Mesodermal cell (in vitro differentiated cells): ENCODE measurements around the gene SERGEF.
"Not testable (repeated sequence)": the region's sequence is repeated elsewhere in the genome, so short reads cannot be mapped to it uniquely, and the experiment has no call there.

Source experiments
- H3K27ac ChIP-seq: 2 replicates; pipeline ENCODE4 v1.7.0; 2013; ENCODE audit warnings: mild to moderate bottlenecking, low read depth, low read length, moderate library complexity; ENCODE audit not compliant: severe bottlenecking
- H3K36me3 ChIP-seq: 2 replicates; pipeline ENCODE4 v1.7.1; 2013; ENCODE audit warnings: mild to moderate bottlenecking, low read length, moderate library complexity; ENCODE audit not compliant: control insufficient read depth, insufficient read depth
- H3K4me1 ChIP-seq: one replicate; pipeline ENCODE4 v1.7.1; 2013; ENCODE audit warnings: mild to moderate bottlenecking, low read length; ENCODE audit not compliant: insufficient read depth, control insufficient read depth, poor library complexity, severe bottlenecking
- H3K4me3 ChIP-seq: 2 replicates; pipeline ENCODE4 v1.7.0; 2013; ENCODE audit warnings: low read length, control low read depth, mild to moderate bottlenecking; ENCODE audit not compliant: insufficient read depth, poor library complexity, severe bottlenecking; ENCODE audit errors: extremely low read depth
- H3K9me3 ChIP-seq: 2 replicates; pipeline ENCODE4 v1.7.1; 2013; ENCODE audit warnings: mild to moderate bottlenecking, low read length, moderate library complexity; ENCODE audit not compliant: control insufficient read depth
- WGBS, 2 experiments: methylation state at CpG; one replicate each; pipeline ENCODE4 v1.1.5; 2013; ENCODE audit warnings: missing lambda C conversion rate in 2 of 2; ENCODE audit not compliant: insufficient coverage in 2 of 2; 5-methylcytosine and 5-hydroxymethylcytosine counted together

SERGEF gene

DNA sequence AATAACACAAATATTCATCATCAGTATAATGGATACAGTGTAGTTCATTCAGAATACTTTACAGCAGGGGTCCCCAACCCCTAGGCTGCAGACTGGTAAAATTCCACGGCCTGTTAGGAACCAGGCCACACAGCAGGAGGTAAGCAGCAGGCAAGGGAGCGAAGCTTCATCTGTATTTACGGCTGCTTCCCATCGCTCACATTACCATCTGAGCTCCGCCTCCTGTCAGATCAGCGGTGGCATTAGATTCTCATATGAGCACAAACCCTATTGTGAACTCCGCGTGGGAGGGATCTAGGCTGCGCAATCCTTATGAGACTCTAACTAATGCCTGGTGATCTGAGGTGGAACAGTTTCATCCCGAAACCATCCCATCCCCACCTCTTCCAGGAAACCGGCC lies 125.1 kb downstream of the SERGEF start:
- Histone ChIP-seq H3K9me3 (no peaks in the 10 kb centered on the region), H3K4me3 (no peak overlapping the region), H3K27ac (no peak overlapping the region), H3K36me3 (no peaks in the 10 kb centered on the region), H3K4me1 (no peaks in the 10 kb centered on the region)
- 39 to 61% methylated on average over 6 to 9 of the region's 11 CpGs for WGBS, 2 experiments

GRCh38 chr11:17883946-17884345 lies 128.9 kb downstream of the SERGEF start:
- Histone ChIP-seq H3K4me1 (no peaks in the 10 kb centered on the region), H3K27ac (no peak overlapping the region), H3K9me3 (no peaks in the 10 kb centered on the region), H3K36me3 (no peaks in the 10 kb centered on the region), H3K4me3 (no peak overlapping the region)
- 93 to 96% methylated on average over 22 to 27 of the region's 27 CpGs for WGBS, 2 experiments

GRCh38 chr11:17883057-17883456 lies 129.8 kb downstream of the SERGEF start:
- no peaks in the 10 kb centered on the region for H3K9me3 ChIP-seq
- 75 to 83% methylated on average over 1 of the region's 3 CpGs for WGBS, 2 experiments

DNA sequence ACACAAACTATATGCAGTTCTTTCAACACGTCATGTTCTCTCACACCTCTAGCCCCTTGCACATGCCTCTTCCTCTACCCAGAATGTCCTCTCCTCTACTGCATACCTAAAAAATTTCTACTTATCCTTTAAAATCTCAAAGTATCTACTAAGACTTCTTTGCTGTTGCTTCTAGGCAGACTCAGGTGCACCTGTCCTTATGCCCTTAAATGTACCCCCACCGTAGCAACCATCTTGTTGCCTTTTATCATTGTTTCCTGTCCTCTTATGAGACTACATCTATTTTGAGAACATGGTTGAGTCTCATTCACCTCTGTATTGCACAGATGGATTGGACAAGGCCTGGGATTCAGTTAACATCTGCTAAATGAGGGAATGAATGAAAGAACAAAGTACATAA lies 134.1 kb downstream of the SERGEF start:
- Histone ChIP-seq H3K4me3 (no peak overlapping the region), H3K4me1 (no peaks in the 10 kb centered on the region), H3K36me3 (no peaks in the 10 kb centered on the region), H3K9me3 (no peaks in the 10 kb centered on the region), H3K27ac (no peak overlapping the region)
- 92 to 94% methylated on average over 1 of the region's 2 CpGs for WGBS, 2 experiments

More at GRCh38 chr11:17883057-17883456, 129.8 kb downstream of the SERGEF start:
- no peaks in the 10 kb centered on the region for H3K4me1 ChIP-seq
- H3K36me3 ChIP-seq: no peaks in the 10 kb centered on the region
- no peak overlapping the region for H3K4me3 ChIP-seq
- H3K27ac ChIP-seq: no peak overlapping the region

- Histone ChIP-seq H3K4me3 (no peak overlapping the region), H3K36me3 (no peaks in the 10 kb centered on the region), H3K27ac (no peak overlapping the region), H3K4me1 (no peaks in the 10 kb centered on the region), H3K9me3 (no peaks in the 10 kb centered on the region)
- 89 to 93% methylated on average over 2 to 3 of the region's 3 CpGs for WGBS, 2 experiments
These were observed 135.0 kb downstream of the SERGEF start for GRCh38 chr11:17877886-17878285.

DNA sequence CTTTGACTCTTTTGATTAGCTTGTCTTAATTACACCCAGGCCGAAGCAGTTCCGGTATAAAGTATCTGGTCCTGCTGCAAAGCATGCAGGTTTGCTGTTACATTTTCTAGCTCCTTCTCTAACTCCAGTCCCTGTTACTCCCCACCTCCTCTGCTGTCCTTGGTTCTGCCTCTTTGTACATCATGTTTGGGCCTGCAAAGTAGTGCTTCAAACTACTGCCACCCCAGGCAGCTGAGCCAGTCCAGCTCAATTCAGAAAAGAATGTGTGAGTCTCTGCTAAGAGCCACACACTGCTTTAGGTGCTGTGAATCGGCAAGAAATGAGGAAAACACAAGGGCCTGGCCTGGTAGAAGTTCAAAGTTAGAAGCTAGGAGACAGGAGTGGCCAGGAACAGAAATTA lies 136.0 kb downstream of the SERGEF start:
- H3K9me3 ChIP-seq: no peaks in the 10 kb centered on the region
- 91 to 98% methylated on average over 3 of the region's 3 CpGs for WGBS, 2 experiments
- no peaks in the 10 kb centered on the region for H3K4me1 ChIP-seq
- no peak overlapping the region for H3K27ac ChIP-seq
- no peaks in the 10 kb centered on the region for H3K36me3 ChIP-seq
- no peak overlapping the region for H3K4me3 ChIP-seq

DNA sequence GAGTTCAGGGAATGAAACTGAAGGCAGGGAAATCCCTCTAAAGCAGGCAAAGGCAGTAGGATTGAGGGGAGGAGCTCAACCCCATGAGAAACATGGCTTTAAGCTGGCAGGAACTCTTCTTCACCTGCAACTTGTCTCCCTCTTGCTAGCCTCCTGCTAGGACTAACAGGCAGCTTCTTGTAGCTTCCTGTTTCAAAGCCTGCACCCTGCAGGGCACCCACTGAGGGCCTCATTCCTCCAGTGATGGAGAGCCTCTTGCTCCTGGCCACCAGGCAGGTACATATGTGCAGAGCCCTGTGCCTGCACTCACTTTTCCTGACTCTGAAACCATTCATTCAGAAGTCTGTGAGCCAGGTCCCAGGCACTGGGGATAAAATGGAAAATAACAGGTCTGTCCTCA lies 137.0 kb downstream of the SERGEF start:
- no peaks in the 10 kb centered on the region for H3K9me3 ChIP-seq
- H3K4me1 ChIP-seq: no peaks in the 10 kb centered on the region
- H3K36me3 ChIP-seq: no peaks in the 10 kb centered on the region
- H3K27ac ChIP-seq: no peak overlapping the region
- no peak overlapping the region for H3K4me3 ChIP-seq

DNA sequence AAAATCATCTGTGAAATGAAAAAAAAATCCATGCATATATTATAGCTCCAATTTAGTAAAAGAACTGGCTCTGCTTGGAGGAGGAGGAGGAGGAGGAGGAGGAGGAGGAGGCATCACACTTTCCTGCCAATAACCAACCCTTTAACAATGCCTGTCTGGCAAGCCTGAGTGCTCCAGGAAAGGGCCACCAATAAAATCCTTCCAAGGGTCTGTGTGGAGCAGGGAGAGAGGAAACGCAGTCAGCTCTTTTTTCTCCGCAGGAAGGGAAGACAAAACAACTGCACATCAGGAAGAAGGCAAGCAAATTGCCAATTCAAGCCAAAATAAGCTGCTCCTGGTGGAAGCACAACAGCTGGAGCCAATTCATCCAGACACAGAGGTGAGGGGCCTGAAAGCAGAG lies 139.3 kb downstream of the SERGEF start:
- H3K4me1 ChIP-seq: no peaks in the 10 kb centered on the region
- H3K9me3 ChIP-seq: no peaks in the 10 kb centered on the region
- 81 to 100% methylated on average over 2 of the region's 2 CpGs for WGBS, 2 experiments
- no peaks in the 10 kb centered on the region for H3K36me3 ChIP-seq
- no peak overlapping the region for H3K4me3 ChIP-seq
- H3K27ac ChIP-seq: no peak overlapping the region

DNA sequence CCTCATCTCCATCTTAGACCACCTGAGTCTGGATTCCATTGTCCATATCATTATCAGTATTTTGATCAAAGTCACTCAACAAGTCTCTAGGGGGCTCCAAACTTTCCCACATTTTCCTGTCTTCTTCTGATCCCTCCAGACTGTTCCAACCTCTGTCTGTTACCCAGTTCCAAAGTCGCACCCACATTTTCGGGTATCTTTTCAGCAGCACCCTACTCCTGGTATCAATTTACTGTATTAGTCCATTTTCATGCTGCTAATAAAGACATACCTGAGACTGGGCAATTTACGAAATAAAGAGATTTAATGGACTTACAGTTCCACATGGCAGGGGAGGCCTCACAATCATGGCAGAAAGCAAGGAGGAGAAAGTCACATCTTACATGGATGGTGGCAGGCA lies 144.4 kb downstream of the SERGEF start:
- 97 to 100% methylated on average over 1 to 3 of the region's 3 CpGs for WGBS, 2 experiments
- H3K4me1 ChIP-seq, H3K4me3 ChIP-seq, H3K9me3 ChIP-seq, H3K36me3 ChIP-seq, H3K27ac ChIP-seq: not testable (repeated sequence)

DNA sequence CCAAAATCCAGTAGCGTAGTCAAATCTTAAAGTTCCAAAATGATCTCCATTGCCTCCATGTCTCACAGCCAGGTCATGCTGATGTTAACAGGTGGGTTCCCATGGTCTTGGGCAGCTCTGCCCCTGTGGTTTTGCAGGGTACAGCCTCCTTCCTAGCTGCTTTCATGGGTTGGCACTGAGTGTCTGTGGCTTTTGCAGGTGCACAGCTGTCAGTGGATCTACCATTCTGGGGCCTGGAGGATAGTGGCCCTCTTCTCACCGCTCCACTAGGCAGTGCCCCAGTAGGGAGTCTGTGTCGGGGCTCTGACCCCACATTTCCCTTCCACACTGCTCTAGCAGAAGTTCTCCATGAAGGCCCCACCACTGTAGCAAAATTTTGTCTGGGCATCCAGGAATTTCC lies 145.5 kb downstream of the SERGEF start:
- 79 to 83% methylated on average over 3 of the region's 3 CpGs for WGBS, 2 experiments
- Histone ChIP-seq H3K4me1 (no peaks in the 10 kb centered on the region), H3K27ac (no peak overlapping the region), H3K36me3 (no peaks in the 10 kb centered on the region), H3K4me3 (no peak overlapping the region), H3K9me3 (no peaks in the 10 kb centered on the region)

GRCh38 chr11:17865765-17866428 lies 146.9 kb downstream of the SERGEF start:
- Histone ChIP-seq H3K4me1 (no peaks in the 10 kb centered on the region), H3K4me3 (no peak overlapping the region), H3K36me3 (no peaks in the 10 kb centered on the region), H3K9me3 (no peaks in the 10 kb centered on the region), H3K27ac (no peak overlapping the region)
- WGBS, 2 experiments: 86 to 100% methylated on average over 2 of the region's 3 CpGs
